ENCODE data around the gene GRAMD4. TPM values are rescaled to one million over a fixed set of nuclear protein-coding genes. Genes with fewer than 3 reads are reported as not detected.

Gene GRAMD4
- total and polyA plus RNA-seq, 4 donors, result 25.1 to 42.5 (median 39.5) TPM

DNA sequence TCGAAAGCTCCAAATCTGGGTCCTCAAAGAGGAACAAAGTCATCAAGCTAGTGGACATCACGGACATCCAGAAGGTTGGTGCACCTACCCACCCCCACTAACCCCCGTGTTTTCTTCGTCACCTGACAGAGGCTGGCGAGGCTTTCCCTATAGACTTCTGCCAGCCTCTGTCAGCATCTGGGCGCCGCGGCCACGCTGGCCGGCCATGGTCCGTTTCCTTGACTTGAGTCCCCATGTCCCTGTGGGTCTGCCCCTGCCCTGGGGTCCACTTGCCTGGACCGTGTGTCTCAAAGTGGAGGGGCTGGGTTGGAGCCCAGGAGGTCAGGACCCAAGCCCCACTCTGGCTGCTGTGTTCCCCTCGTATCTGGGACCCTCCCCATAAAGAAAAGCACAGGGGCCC, 55.3 kb downstream of the GRAMD4 start:
- no peak for DNase-seq (ENCODE audit: low read depth in 4 of 6, low spot score in 6 of 6)
- Histone ChIP-seq H3K36me3 (ENCODE audit: control insufficient read depth, insufficient read depth, low read length) (peaks cover 93% of the 10 kb centered on the region), H3K4me1 (ENCODE audit: control insufficient read depth, insufficient read depth, low read length) (peaks cover 25% of the 10 kb centered on the region), H3K27ac (ENCODE audit: low read depth, low read length) (no peak overlapping the region), H3K9me3 (ENCODE audit: control insufficient read depth, insufficient read depth, low read length) (no peaks in the 10 kb centered on the region), H3K4me3 (ENCODE audit: low read depth, low read length) (no peak overlapping the region), H3K27me3 (ENCODE audit: control insufficient read depth, insufficient read depth, low read length) (no peaks in the 10 kb centered on the region)
- 93% methylated on average over 13 of the region's 13 CpGs for WGBS (ENCODE audit: insufficient coverage)

- no peak overlapping the region for H3K27ac ChIP-seq (ENCODE audit: low read depth, low read length)
- no peaks in the 10 kb centered on the region for H3K27me3 ChIP-seq (ENCODE audit: control insufficient read depth, insufficient read depth, low read length)
- no peak overlapping the region for H3K4me3 ChIP-seq (ENCODE audit: low read depth, low read length)
- WGBS (ENCODE audit: insufficient coverage), result 90% methylated on average over 16 of the region's 16 CpGs
- peaks cover 88% of the 10 kb centered on the region for H3K36me3 ChIP-seq (ENCODE audit: control insufficient read depth, insufficient read depth, low read length)
- H3K9me3 ChIP-seq (ENCODE audit: control insufficient read depth, insufficient read depth, low read length), result no peaks in the 10 kb centered on the region
- peaks cover 25% of the 10 kb centered on the region for H3K4me1 ChIP-seq (ENCODE audit: control insufficient read depth, insufficient read depth, low read length)
- no peak for DNase-seq (ENCODE audit: low read depth in 4 of 6, low spot score in 6 of 6)
Measured at GRCh38 chr22:46675938-46676337, 55.8 kb downstream of the GRAMD4 start.

DNA sequence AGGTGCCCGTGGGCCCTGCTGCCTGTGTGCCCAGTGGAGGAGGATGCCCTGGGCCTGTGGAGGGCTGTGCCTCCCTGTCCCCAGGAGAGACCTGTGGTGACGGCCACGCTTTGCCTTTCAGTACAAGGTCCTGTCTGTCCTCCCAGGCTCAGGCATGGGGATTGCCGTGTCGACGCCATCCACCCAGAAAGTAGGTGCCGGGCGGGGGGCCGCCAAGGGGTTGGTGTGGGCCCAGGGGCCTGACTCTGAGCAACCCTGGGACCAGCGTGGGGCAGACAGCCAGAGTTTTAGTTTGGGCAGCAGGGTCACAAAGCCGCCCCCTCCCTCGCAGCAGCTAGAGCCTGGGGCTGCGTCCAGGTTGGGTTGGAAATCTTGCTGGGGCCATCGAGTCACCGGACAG, 56.3 kb downstream of the GRAMD4 start:
- Histone ChIP-seq H3K4me3 (ENCODE audit: low read depth, low read length) (no peak overlapping the region), H3K36me3 (ENCODE audit: control insufficient read depth, insufficient read depth, low read length) (peaks cover 85% of the 10 kb centered on the region), H3K27me3 (ENCODE audit: control insufficient read depth, insufficient read depth, low read length) (no peaks in the 10 kb centered on the region), H3K27ac (ENCODE audit: low read depth, low read length) (no peak overlapping the region), H3K4me1 (ENCODE audit: control insufficient read depth, insufficient read depth, low read length) (peaks cover 25% of the 10 kb centered on the region), H3K9me3 (ENCODE audit: control insufficient read depth, insufficient read depth, low read length) (no peaks in the 10 kb centered on the region)
- 92% methylated on average over 15 of the region's 15 CpGs for WGBS (ENCODE audit: insufficient coverage)
- no peak for DNase-seq (ENCODE audit: low read depth in 4 of 6, low spot score in 6 of 6)

DNA sequence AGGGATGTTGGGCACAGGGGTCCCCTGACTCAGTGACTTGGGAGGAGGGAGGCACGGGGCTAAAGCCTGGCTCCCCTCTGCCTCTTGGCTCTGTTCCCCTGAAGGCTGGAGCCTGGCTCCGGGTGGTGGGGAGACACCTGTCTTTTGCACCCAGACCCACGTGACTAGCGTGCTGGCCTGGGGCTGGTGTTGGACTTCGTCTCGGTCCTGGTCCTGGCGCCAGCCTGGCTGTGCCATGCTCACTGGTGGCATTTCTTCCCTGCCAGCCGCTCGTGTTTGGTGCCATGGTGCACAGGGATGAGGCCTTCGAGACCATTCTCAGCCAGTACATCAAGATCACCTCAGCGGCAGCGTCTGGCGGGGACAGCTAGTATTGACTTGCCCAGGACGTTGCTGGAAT, 56.7 kb downstream of the GRAMD4 start:
- WGBS (ENCODE audit: insufficient coverage), result 82% methylated on average over 11 of the region's 14 CpGs
- peaks cover 25% of the 10 kb centered on the region for H3K4me1 ChIP-seq (ENCODE audit: control insufficient read depth, insufficient read depth, low read length)
- no peak overlapping the region for H3K27ac ChIP-seq (ENCODE audit: low read depth, low read length)
- no peaks in the 10 kb centered on the region for H3K9me3 ChIP-seq (ENCODE audit: control insufficient read depth, insufficient read depth, low read length)
- H3K27me3 ChIP-seq (ENCODE audit: control insufficient read depth, insufficient read depth, low read length), result no peaks in the 10 kb centered on the region
- peaks cover 84% of the 10 kb centered on the region for H3K36me3 ChIP-seq (ENCODE audit: control insufficient read depth, insufficient read depth, low read length)
- no peak overlapping the region for H3K4me3 ChIP-seq (ENCODE audit: low read depth, low read length)
- DNase-seq (ENCODE audit: low read depth in 4 of 6, low spot score in 6 of 6), result no peak

DNA sequence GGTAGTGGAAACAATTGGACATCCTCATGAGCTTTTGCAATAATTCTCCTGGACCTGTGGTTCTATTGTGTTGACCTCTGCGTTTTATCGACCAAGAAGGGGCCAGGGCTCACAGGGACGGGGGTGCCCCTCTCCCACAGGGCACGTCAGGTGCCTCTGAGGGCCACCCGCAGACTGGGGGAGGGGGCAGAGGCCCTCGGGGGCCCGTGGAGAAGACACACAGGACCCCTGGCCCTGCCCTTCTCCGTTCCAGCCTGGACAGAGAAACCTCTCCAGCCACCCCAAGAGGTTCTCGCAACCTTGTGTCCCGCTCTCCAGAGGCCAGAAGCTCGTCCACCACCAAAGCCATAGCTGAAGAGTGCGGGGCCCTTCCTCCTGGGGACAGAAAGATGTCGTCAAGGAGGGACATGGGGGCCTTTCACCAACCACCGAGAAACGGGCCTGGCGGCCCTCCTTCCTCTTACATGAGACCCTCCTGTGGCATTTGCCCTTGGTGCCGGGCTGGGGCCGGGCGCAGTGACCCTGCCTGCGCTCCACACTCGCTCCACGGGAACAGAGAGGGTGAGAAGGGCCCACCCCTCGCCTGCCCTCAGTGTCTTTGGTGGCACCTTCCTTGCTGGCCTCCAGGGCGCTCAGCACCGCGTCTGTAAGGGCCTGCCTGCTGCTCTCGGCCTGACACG, 57.3 kb downstream of the GRAMD4 start:
- H3K27ac ChIP-seq (ENCODE audit: low read depth, low read length), result no peak overlapping the region
- H3K36me3 ChIP-seq (ENCODE audit: control insufficient read depth, insufficient read depth, low read length), result peaks cover 84% of the 10 kb centered on the region
- peaks cover 25% of the 10 kb centered on the region for H3K4me1 ChIP-seq (ENCODE audit: control insufficient read depth, insufficient read depth, low read length)
- WGBS (ENCODE audit: insufficient coverage), result 93% methylated on average over 28 of the region's 28 CpGs
- no peaks in the 10 kb centered on the region for H3K27me3 ChIP-seq (ENCODE audit: control insufficient read depth, insufficient read depth, low read length)
- DNase-seq (ENCODE audit: low read depth in 4 of 6, low spot score in 6 of 6), result no peak
- no peaks in the 10 kb centered on the region for H3K9me3 ChIP-seq (ENCODE audit: control insufficient read depth, insufficient read depth, low read length)
- no peak overlapping the region for H3K4me3 ChIP-seq (ENCODE audit: low read depth, low read length)

GRCh38 chr22:46678003-46678657, 57.9 kb downstream of the GRAMD4 start:
- Histone ChIP-seq H3K27me3 (ENCODE audit: control insufficient read depth, insufficient read depth, low read length) (no peaks in the 10 kb centered on the region), H3K9me3 (ENCODE audit: control insufficient read depth, insufficient read depth, low read length) (no peaks in the 10 kb centered on the region), H3K4me1 (ENCODE audit: control insufficient read depth, insufficient read depth, low read length) (peaks cover 25% of the 10 kb centered on the region), H3K36me3 (ENCODE audit: control insufficient read depth, insufficient read depth, low read length) (peaks cover 81% of the 10 kb centered on the region), H3K27ac (ENCODE audit: low read depth, low read length) (no peak overlapping the region), H3K4me3 (ENCODE audit: low read depth, low read length) (no peak overlapping the region)
- DNase-seq (ENCODE audit: low read depth in 4 of 6, low spot score in 6 of 6), result no peak
- 91% methylated on average over 28 of the region's 31 CpGs for WGBS (ENCODE audit: insufficient coverage)

GRCh38 chr22:46678785-46679700, 58.9 kb downstream of the GRAMD4 start:
- 86% methylated on average over 36 of the region's 44 CpGs for WGBS (ENCODE audit: insufficient coverage)
- DNase-seq (ENCODE audit: low read depth in 4 of 6, low spot score in 6 of 6), result peak in 1 of 6 donors; percentile 65
- H3K4me1 ChIP-seq (ENCODE audit: control insufficient read depth, insufficient read depth, low read length), result peaks cover 22% of the 10 kb centered on the region
- H3K36me3 ChIP-seq (ENCODE audit: control insufficient read depth, insufficient read depth, low read length), result peaks cover 79% of the 10 kb centered on the region
- no peaks in the 10 kb centered on the region for H3K27me3 ChIP-seq (ENCODE audit: control insufficient read depth, insufficient read depth, low read length)
- no peak overlapping the region for H3K27ac ChIP-seq (ENCODE audit: low read depth, low read length)
- no peak overlapping the region for H3K4me3 ChIP-seq (ENCODE audit: low read depth, low read length)
- H3K9me3 ChIP-seq (ENCODE audit: control insufficient read depth, insufficient read depth, low read length), result no peaks in the 10 kb centered on the region

- DNase-seq (ENCODE audit: low read depth in 4 of 6, low spot score in 6 of 6), result no peak
- H3K9me3 ChIP-seq (ENCODE audit: control insufficient read depth, insufficient read depth, low read length), result no peaks in the 10 kb centered on the region
- no peak overlapping the region for H3K27ac ChIP-seq (ENCODE audit: low read depth, low read length)
- H3K27me3 ChIP-seq (ENCODE audit: control insufficient read depth, insufficient read depth, low read length), result no peaks in the 10 kb centered on the region
- H3K4me3 ChIP-seq (ENCODE audit: low read depth, low read length), result no peak overlapping the region
- peaks cover 16% of the 10 kb centered on the region for H3K4me1 ChIP-seq (ENCODE audit: control insufficient read depth, insufficient read depth, low read length)
- 91% methylated on average over 13 of the region's 16 CpGs for WGBS (ENCODE audit: insufficient coverage)
- peaks cover 76% of the 10 kb centered on the region for H3K36me3 ChIP-seq (ENCODE audit: control insufficient read depth, insufficient read depth, low read length)
Measured at GRCh38 chr22:46679706-46680269, 59.6 kb downstream of the GRAMD4 start.

DNA sequence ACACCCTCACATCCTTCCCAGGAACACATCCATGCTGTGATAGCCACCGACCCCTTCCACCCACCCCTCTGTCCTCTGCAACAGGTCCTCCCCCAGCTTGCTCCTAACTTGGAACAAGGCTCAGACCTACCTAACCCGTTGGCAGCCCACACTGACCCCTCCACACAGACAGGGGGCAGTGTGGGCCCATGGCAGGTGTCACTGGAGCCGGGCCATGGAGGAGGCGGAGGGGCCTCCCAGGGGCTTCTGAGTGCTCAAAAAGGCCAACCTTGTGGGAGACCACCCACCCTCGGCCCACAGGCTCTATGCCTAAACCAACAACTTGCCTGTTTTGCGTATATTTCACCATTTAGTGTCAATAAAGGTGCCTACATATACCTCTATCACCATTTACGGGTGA, 60.8 kb downstream of the GRAMD4 start:
- DNase-seq (ENCODE audit: low read depth in 4 of 6, low spot score in 6 of 6), result no peak
- 75% methylated on average over 6 of the region's 7 CpGs for WGBS (ENCODE audit: insufficient coverage)
- no peak overlapping the region for H3K27ac ChIP-seq (ENCODE audit: low read depth, low read length)
- no peaks in the 10 kb centered on the region for H3K9me3 ChIP-seq (ENCODE audit: control insufficient read depth, insufficient read depth, low read length)
- H3K4me3 ChIP-seq (ENCODE audit: low read depth, low read length), result no peak overlapping the region
- peaks cover 76% of the 10 kb centered on the region for H3K36me3 ChIP-seq (ENCODE audit: control insufficient read depth, insufficient read depth, low read length)
- H3K27me3 ChIP-seq (ENCODE audit: control insufficient read depth, insufficient read depth, low read length), result no peaks in the 10 kb centered on the region
- peaks cover 14% of the 10 kb centered on the region for H3K4me1 ChIP-seq (ENCODE audit: control insufficient read depth, insufficient read depth, low read length)
